HG03439 (cell line): ENCODE data around the gene CNKSR3.

Experiments
- ATAC-seq: cut with Tn5 transposase; IDR thresholded peaks from one replicate; pipeline ENCODE4 v1.9.1; 2021; ENCODE audit warnings: mild to moderate bottlenecking, moderate library complexity; ENCODE audit not compliant: unreplicated experiment

Gene CNKSR3

DNA sequence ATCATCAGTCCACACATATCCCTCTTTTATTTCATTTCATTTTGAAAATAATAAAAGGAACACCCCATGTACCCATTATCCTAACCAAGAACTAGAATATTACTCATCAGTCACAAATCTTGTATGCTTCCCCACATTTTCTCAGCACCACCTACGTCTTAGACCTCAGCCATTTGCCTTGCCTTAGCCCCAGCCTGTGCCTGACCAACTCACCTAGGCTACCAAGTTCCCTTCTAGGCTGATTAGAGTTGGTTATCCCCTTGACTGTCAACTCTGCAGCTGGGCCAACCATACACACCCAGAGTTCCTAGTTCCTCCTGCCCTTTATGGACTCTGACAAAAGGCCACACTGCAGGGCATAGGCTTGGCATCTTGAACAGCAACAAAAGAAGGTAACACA, 120.5 kb downstream of the CNKSR3 start:
- no peak for ATAC-seq

DNA sequence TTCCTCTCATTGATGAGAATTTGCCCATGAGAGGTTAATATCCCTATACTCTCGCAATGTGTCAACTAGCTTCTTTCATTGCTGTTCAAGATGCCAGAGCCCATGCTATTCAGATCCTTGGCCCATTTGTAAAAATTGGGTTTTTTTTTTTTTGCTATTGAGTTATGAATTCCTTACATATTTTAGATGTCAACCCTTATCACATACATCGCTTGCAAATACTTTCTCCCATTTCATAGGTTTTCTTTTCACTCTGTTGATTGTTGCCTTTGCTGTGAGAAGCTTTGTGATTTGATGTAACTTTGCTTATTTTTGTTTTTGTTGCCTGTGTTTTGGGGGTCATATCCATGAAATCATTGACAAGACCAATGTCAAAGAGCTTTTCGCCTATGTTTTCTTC, 121.7 kb downstream of the CNKSR3 start:
- no peak for ATAC-seq

DNA sequence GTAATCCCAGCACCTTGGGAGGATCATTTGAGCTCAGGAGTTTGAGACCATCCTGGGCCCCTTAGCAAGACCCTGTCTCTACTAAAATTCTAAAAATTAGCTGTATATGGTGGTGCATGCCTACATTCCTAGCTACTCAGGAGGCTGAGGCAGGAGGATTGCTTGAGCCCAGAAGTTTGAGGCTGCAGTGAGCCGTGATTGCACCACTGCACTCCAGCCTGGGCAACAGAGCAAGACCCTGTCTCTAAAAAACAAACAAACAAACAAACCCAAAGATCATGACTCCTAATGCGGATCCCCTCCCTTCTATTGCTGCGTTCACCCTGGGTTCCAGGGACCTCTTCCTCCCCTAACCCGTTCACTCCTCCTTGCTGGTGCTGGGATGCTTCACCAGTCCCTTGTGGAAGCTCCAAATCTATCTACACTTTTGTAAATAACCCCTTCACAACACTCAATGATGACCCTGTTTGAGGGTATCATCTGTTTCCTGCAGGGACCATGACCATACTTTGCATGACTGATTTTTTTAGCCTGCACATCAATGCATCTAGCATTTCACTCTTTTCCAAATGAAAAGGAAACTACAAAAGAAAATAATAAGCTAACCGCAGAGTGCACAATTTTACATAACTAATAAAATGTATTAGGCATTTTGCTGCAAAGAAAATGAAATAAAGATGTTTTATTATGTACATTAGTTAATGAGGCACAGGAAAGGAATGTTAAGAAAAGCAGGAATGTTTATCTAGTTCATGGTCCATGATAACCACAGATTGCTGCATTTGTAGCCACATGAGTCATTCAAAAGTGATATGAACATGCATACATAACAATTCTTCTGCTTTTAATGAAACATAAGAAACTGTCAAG, 123.4 kb downstream of the CNKSR3 start:
- no peak for ATAC-seq

DNA sequence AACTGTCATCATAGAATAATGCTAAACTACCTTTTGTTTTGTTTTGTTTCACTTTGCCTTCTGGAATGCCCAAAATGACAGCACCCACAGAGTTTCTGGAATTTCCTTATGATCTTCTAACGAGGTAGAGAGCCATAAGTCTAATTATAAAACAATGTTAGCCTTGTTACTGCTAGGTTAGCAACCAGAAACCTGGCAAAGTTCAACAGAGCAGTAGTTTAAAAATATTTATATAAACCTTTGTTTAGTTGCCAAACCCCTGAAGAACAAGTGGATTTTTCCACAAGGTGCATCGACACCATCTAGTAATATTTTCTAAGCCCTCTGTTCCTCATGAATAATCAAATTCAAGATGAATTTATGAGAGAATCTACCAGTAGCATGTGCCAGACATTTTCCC, 126.3 kb downstream of the CNKSR3 start:
- ATAC-seq, result no peak

DNA sequence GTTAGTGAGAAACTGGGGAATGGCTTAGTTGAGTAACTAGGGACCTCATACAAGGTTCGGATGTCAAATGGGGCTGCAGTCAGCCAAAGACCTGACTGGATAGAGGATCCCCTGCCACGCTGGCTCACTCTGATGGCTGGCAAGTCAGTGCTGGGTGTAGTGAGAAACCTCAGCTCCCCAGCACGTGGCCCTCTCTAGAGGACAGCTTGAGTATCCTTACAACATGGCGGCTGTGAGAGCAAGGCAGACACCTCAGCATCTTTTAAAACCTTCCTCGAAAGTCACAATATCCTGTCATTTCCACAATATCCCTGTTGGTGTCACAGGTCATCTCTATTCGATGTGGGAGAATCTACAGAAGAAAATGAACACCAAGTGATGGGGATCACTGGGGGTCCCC, 127.2 kb downstream of the CNKSR3 start:
- ATAC-seq, result no peak

DNA sequence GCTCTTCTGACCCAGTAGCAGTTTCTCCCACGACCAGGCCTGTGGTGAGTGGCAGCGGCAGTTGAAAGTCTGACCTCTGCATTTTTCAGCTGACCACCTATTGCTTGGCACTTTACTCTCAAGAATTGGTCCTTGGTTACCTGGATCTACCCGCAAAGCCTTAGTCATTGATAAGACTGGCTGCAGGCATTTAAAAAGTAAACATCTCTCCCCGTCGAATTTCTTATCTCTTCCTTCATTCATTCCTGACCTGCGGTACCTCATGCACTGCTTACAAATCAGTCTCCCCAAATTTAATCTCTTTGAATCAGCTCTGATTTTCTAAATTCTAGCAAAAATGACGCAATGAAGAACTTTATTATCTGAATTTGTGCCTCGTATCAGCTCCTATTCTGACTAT, 127.7 kb downstream of the CNKSR3 start:
- no peak for ATAC-seq

DNA sequence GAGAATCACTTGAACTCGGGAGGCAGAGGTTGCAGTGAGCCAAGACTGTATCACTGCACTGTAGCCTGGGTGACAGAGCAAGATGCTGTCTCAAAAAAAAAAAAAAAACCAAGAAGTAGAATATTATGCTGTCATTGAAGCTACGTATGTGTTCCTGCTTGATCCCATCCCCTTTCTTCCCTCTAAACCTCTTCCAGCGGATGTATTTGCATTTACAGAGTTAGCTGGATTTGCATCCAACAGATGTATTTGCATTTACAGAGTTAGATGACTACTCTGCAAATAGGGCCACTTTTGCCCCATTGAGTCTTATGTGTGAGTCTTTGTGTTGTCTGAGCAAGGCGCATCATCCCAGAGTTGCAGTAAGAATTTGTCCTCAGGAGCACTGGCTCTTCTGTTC, 128.9 kb downstream of the CNKSR3 start:
- ATAC-seq, result no peak

DNA sequence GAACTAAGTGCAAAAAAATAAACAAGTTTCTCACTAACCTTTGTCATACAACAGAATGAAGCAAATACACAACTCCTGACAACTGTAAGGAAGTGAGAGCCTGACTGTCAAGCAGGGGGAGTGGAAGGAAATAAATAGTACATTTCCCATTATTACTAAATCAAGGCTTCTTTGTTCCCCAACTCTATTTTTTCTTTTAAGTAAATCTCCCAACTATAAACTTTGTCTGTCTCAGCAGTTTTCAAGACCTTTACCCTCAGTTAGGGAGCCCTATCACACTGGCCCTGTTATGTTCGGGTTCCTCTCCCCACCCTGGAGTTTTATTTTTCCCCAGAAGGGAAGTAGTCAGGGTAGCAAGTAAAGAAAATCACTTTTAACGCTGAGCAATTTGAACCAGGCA, 129.7 kb downstream of the CNKSR3 start:
- no peak for ATAC-seq

DNA sequence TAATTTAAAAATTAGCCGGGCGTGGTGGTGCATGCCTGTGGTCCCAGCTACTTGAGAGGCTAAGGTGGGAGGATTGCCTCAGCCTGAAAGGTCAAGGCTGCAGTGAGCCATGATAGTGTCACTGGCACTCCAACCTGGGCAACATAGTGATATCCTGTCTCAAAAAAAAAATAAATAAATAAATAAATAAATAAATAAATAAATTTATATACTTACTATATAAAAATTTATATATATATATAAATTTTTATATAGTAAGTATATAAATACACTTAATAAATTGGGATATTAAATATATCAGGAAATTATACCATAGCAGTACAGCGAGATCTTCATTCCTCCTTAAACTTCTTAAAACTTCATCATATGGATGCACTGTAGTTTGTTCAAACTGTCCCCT, 130.9 kb downstream of the CNKSR3 start:
- ATAC-seq, result no peak

DNA sequence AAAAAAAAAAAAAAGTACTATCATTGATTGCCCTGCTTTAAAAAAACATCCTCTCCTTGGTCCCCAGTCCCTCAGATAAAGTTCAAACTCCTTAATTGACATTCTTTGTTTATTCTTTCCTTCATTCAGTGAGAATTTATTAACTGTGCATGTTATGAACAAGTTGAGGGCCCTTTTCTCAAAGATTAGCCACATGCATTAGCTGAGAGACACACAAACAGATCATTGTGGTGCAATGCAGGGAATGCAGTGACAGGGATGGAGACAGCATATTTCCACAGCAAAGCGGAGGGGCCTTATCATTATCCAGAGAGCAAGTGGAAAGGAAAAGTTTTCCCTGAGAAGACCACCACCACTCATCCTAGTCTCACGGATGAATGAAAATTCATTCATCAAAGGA, 132.0 kb downstream of the CNKSR3 start:
- ATAC-seq, result no peak

DNA sequence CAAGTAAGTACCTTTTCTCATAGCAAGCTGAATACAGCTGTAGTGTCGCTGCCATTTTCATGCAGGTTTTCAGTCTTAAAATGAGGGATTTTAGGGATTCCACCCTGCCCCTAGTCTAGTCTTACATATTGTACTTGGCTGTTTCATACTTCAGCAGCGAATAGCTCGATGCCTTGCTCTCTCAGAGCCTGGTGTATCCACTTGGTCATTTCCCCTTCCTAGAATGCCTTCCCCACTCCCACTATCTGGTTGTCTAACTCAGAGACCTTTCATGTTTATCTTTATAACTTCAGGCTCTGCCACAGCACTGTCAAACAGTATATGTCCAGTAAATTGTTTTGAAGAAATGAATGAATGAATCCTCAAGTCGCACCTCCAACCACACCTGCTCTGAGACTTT, 132.8 kb downstream of the CNKSR3 start:
- ATAC-seq, result no peak

DNA sequence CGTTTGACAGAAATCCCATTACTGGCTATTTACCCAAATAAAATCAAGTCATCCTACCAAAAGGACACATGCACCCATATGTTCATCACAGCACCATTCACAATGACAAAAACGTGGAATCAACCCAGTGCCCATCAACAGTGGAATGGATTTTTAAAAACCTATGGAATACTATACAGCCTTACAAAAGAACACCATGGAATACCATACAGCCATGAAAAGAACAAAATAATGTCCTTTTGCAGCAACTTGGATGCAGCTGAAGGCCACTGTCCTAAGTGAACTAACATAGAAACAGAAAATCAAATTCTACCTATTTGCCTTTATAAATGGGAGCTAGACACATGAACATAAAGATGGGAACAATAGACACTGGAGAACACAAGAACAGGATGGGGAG, 136.5 kb downstream of the CNKSR3 start:
- no peak for ATAC-seq

DNA sequence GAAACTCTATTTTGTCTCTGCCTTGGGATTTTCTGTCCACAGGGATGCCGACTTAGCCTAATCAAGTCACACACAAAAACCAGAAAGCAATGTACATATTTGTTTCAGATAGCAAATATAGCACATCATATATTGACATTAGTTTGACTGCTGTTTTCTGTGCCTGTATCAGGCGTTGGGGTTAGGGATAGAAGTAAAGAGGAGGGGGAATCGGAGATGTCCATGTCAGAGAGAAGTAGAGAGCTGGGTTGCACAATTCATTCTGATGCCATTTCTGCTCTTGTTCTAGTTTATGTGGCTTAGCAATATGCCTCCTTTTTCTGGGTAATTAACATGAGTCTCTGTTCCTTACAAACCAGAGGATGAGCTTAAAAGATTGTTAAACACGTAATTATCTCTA, 139.2 kb downstream of the CNKSR3 start:
- ATAC-seq, result no peak

DNA sequence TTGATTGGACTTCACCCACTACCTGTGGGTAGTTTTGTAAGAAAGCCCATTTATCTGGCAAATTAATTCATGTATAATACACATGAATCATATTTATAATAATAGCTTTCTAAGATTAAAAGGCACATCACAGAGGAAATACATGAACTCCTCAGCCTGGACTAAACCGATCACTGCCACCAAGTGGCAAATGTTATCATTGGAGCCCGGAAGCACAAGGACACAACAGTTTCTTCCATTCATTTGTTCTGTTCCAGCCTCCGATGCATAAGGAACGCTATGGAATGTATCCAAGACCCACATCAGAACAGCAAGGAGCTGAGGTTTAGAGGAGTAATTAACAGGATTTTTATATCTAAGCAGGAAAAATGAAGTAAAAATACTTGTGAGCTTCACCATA, 139.9 kb downstream of the CNKSR3 start:
- ATAC-seq, result no peak

DNA sequence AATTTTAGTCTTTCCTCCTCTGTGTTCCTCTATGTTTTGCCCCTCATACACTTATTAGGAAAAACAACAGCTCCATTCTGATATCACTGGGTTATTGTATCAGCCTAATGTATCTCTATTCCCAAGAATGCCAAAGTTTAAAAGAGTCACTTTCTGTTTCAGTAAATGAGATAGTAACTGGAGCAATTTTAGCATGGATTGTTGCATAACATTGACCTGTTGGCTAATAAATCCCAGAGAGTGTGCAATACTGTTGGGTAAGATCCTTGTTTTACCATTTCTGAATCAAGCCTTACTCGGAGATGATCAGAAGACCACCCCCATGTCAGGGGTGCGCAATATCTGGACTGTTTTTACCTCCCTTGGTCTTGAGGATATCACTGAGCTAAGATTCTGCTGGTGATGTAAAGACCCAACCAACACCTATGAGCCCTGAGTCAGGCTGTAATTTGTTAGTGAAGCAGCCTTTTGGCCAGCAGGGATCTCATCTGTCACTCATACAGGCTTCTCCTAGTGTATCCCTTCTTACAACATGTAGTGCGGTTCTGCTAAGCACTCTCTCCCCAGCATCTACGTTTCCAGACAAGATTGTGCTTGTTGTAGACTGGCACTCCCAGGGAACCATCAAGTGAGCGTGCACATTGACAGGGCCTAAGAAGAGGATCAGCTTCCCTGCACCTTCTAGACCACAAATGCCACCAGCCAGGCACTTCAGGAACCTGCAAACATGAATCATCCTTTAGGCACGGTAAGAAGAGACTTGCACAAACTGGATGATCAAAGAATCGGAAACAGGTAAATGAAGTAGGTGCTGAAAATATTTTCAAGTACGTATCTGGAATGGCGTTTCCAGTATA, 142.4 kb downstream of the CNKSR3 start:
- no peak for ATAC-seq

DNA sequence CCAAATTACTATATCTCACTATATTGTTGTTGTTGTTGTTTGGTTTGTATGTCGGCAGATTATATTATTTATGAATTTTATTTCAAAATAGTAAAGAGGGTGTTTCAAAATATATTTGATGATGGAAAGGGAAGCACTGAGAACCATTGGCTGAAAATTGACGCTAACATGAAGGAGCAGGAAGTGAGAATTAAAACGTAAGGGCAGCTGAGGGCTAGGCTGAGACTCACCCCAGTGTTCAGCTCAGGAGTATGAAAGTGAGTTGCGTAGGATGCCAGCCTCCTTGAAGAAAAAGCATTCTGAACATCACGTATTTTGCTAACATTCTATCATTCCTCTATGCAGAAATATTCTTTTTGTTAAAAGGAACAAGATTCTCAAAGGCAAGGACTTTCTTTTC, 143.1 kb downstream of the CNKSR3 start:
- ATAC-seq, result no peak

DNA sequence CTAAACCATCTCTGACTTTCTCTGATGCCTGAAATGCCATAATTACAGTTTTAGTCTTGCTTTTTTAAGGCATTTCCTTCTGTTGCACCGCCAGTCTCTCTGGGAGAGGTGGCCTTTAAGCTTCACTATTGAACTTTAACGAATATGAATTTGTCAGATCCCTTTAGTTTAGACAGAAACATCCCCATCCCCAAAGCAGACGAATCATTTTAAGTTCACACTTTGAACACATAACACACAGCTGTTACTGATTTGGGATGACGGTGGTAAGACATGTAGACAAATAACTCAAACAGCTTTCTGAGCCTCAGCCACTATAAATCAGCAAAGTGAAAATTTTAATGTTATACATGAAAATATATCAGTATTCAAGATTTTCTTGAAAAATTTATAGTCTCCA, 146.7 kb downstream of the CNKSR3 start:
- ATAC-seq, result no peak

DNA sequence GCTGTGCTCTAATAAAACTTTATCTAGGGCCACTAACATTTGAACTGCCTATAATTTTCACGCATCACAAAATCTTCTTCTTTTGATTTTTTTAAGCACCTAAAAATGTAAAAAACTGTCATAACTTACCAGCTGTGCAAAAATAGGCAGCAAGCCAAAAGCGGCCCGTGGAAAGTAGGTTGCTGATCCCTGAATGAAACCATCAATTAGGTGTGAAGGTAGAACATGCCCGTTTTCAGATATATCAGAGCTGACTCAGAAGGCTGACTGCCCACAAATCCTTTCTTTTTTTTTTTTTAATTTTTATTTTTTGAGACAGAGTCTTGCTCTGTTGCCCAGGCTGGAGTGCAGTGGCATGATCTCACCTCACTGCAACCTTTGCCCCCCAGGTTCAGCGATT, 149.0 kb downstream of the CNKSR3 start:
- ATAC-seq, result no peak

DNA sequence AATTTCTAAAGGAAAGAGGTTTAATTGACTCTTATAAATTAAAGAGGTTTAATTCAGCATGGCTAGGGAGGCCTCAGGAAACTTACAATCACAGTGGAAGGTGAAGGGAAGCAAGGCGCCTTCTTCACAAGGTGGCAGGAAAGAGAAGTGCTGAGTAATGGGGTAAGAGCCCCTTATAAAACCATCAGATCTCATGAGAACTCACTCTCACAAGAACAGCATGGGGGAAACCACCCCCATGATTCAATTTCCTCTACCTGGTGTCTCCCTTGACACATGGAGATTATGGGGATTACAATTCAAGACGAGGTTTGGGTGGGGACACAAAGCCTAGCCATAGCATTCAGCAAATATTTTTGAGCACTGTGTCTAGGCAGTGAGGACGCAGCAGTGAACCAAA, 150.0 kb downstream of the CNKSR3 start:
- no peak for ATAC-seq

DNA sequence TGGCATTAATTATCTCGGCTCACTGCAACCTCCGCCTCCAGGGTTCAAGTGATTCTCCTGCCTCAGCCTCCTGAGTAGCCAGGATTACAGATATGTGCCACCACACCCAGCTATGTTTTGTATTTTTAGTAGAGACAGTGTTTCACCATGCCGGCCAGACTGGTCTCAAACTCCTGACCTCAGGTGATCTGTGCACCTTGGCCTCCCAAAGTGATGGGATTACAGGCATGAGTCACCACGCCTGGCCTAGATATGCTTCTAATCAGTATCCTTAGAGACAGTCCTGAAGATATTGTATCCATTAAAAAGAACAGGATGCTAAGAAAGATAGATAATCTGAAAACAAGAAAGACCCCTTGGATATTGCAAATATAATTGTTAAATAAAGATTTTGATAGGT, 150.8 kb downstream of the CNKSR3 start:
- ATAC-seq, result no peak

DNA sequence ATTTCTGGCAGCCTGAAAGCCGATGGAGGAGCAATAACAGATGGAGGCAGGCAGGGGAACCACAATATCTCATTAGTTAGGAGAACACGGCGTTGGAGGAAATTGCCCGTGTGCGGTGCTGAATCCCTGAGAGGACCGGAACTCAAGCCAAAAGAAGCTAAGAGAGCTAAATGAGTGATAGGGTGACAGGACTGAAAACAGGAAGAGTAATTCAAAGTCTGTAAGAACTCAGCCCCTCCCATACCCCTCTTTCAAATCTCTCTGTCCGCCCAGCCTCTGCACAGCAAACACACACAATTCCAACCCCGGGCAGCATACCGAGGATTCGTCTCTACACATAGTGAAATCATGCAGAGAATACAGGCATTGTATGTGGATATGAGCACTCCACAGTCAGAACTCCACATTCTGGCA, 151.3 kb downstream of the CNKSR3 start:
- no peak for ATAC-seq

DNA sequence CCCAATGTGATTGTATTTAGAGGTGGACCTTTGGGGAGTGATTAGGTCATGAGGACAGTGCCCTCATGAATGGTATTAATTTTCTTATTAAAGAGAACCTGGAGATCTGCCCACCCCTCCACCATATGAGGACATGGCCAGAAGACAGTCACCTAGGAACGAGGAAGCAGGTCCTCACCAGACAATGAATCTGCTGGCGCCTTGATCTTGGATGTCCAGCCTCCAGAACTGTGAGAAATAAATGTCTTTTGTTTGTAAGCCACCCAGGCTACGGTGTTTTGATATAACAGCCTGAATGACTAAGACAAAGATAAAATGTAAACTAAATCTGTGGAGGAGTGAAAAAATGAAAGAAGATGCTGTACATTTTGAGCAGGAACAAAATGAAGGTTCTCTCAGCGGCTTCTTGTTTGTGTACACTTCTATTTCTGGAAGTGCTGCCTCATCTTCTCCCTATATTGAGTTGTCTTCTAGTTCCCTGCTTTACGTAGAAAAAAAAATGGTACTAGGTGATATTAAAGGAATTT, 152.4 kb downstream of the CNKSR3 start:
- ATAC-seq, result no peak
